Right lobe of liver (tissue), 4 donors: ENCODE data around the gene FAM227B.

Experiments used
- CTCF ChIP-seq, 4 donors: fragments of 200-600 bp in 3 of 4; fragments of 450-650 bp in 1 of 4; IDR thresholded peaks; one replicate each; pipeline versions ENCODE4 v1.5.1 to v1.8.0; 2016 to 2022; ENCODE audit warnings: antibody characterized with exemption in 4 of 4, mild to moderate bottlenecking in 2 of 4
- POLR2A ChIP-seq: fragments of 450-650 bp; IDR thresholded peaks from one replicate; pipeline ENCODE4 v1.6.1; 2017; ENCODE audit warnings: antibody characterized with exemption, mild to moderate bottlenecking
- donor health status: DM: no; HTN: no; CAD: no.
- donor health status: DM: no; HTN: no; CAD: no.
- donor health status: DM: no; HTN: yes; CAD: no.

GRCh38 chr15:49490966-49491365, 129.7 kb downstream of the FAM227B start:
- TF ChIP-seq CTCF (IDR thresholded peaks at IDR 0.05) (no peak), POLR2A (no peak)
